HG03097 (cell line): ENCODE data around the gene PNPLA6.

ENCODE experiments used
- ATAC-seq: cut with Tn5 transposase; IDR thresholded peaks from one replicate; pipeline ENCODE4 v1.9.1; 2021; ENCODE audit not compliant: unreplicated experiment, low FRiP score

Gene PNPLA6

DNA sequence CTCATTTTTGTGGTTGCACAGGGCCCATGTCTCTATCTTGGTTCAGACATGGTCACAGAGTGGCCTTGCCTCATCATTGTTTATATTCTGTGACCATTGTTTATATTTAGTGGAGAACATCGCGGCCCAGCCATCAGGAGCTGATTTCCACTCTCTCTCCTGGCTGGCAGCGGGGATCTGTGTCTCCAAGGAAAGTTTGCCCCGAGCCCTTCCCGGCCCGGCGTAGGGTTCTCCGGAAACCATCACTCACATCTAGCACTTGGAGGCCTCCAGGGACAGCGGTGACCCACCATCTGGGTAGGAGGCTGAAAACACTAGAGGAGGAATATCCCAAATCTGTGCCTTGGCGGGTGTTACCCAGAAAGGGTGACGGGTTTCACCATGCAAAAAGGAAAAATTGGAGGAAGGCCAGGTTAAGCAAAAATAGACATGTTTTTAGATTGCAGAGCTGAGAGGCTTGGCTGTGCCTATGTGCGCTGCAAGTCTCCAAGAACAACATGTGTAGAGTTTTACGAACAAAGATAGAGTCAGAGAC is 20.3 kb upstream of the PNPLA6 start:
- no peak for ATAC-seq

DNA sequence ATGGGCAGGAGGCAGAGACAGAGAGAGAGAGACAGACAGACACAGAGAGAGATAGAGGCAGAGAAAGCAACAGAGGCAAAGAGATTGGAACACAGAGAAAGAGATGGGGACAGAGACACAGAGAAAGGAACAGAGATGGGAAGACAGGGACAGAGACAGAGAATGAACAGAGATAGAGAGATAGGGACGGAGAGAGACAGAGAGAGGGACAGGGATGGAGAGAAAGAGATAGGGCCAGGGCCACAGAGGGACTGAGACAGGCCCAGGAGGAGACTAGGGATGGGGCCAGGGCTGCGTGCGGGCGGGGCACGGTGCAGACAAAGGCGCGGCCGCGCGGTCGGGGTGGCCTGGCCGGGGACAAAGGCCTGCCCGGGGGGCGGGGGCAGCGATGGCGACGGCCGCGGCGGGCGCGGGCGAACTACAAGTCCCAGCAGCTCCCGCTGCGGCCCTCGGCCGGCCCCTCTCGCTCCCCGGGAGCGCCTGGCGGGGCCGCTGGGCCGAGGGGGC is 19.8 kb upstream of the PNPLA6 start, which contains the start of gene ZNF358:
Gene ZNF358 (plus strand): TSS at position 459 of the 507 bp plus-strand sequence. CDS start 3,140 bp downstream, outside the sequence.
- no peak for ATAC-seq

DNA sequence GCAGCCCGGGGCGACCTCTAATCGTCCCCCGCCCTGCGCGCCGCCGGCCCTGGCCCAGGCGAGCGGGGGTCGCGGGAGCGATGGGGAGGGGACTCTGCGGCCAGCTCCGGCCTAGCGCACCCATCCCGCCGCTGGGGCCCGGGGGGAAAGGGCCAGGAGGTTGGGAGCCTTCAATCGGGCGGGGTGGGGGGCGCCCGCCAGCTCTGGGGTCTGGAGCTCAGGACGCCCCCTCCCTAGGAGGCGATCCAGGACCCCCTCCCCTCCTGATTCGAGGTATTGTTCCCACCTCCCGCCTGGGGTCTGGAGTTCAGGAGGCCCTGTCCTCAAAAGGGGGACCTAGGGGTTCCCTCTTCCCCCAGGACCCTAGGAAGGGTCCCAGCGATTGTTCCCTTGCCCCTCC is 19.2 kb upstream of the PNPLA6 start:
- ATAC-seq = no peak

DNA sequence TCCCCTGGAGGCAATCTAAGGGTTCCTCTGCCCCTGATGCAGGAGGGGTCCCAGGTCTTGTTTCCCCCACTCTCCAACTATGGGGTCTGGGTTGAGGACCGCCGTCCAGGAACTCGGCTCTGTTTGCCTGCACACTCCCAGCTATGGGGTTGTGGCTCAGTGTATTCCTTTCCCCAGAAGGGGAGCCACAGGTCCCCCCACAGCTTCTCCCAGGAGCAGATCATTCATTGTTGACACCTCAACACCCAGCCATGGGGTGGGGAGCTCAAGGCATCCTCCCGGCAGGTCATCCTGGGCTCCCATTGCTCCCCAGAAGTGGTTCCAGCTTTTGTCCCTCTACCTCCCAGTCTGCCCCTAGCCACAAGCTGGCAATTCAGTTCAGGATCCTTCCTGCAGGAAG is 18.6 kb upstream of the PNPLA6 start:
- no peak for ATAC-seq

DNA sequence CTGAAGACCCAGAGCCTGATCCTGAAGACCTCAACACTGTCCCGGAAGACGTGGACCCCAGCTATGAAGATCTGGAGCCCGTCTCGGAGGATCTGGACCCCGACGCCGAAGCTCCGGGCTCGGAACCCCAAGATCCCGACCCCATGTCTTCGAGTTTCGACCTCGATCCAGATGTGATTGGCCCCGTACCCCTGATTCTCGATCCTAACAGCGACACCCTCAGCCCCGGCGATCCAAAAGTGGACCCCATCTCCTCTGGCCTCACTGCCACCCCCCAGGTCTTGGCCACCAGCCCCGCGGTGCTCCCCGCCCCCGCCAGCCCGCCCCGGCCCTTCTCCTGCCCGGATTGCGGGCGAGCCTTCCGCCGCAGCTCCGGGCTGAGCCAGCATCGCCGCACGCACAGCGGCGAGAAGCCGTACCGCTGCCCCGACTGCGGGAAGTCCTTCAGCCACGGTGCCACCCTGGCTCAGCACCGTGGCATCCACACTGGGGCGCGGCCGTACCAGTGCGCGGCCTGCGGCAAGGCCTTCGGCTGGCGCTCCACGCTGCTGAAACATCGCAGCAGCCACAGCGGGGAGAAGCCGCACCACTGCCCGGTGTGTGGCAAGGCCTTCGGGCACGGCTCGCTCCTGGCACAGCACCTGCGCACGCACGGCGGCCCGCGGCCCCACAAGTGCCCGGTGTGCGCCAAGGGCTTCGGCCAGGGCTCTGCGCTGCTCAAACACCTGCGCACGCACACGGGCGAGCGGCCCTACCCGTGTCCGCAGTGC is 16.0 kb upstream of the PNPLA6 start:
- ATAC-seq = no peak

DNA sequence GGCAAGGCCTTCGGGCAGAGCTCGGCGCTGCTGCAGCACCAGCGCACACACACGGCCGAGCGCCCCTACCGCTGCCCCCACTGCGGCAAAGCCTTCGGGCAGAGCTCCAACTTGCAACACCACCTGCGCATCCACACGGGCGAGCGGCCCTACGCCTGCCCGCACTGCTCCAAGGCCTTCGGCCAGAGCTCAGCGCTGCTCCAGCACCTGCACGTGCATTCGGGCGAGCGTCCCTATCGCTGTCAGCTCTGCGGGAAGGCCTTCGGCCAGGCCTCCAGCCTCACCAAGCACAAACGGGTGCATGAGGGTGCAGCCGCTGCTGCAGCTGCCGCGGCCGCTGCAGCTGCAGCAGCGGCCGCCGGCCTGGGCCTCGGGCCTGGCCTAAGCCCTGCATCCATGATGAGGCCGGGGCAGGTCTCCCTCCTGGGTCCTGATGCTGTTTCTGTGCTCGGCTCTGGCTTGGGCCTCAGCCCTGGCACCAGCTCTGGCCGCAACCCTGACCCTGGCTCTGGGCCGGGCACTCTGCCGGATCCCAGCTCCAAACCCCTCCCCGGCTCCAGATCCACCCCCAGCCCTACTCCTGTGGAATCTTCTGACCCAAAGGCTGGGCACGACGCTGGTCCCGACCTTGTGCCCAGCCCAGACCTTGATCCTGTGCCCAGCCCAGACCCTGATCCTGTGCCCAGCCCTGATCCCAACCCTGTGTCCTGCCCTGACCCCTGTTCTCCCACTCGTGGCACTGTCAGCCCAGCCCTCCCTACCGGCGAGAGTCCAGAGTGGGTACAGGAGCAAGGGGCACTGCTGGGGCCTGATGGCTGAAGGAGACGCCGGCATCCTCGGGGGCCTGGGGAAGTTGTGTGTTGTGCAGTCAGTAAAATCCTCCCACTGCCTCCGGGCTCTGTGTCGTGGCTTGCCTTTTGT is 15.1 kb upstream of the PNPLA6 start:
- no peak for ATAC-seq

DNA sequence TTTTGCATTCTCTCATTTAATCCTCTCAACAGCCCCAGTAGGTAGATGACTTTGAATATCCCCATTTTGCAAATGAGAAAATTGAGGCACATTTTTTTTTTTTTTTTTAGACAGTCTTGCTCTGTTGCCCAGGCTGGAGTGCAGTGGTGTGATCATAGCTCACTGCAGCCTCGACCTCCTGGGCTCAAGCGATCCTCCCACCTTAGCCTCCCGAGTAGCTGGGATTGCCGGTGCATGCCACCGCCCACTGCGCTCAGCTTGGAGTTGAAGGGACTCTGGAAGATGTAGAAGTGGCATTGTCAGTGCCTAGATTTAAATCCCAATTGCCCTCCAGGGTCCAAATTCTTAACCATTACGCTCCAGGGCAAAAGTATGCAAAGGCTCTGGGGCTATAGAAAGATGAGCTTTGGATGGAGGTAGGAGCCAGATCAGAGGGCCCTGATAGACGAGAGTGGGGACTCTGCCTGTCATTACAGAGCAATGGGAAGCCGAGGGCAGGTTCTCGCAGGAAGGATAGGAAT is 13.9 kb upstream of the PNPLA6 start:
- ATAC-seq = no peak

DNA sequence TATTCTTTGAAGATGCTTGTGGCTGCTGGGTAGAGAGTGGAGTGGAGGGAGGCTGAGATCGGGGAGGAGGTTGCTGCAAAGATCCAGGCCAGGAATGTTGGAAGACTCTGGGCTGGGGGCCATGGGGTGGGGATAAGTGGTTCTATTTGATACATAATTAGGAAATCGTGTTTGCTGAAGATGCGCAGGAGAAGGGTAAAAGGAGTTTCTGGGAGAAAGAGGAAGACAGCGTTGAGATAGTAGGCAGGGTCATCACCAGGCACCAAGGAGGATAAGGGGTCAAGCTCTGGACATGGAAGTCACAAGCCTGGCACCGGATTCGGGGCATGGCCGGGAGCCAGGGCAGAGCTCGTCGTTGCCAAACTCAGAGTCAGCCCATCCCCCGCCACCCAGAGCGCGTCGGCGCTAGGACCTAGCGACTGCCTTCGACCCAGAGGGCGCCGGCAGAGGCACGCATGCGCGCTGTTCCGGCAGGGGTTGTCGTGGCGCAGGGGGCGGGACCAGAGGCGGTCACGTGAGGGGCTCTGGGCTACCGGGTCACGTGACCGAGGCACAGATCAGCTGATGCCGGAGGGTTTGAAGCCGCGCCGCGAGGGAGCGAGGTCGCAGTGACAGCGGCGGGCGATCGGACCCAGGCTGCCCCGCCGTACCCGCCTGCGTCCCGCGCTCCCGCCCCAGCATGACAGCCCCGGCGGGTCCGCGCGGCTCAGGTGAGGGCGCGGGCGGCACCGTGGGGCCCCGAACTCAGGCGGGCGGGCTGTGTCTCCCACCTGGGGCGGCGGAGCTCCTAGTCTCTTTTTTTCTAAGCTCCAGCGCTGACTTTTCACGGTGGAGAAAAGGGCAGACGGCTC is 13.2 kb upstream of the PNPLA6 start, which contains the start of gene MCOLN1:
Gene MCOLN1 (plus strand): TSS at position 553 of the 851 bp plus-strand sequence. CDS start 127 bp downstream, at position 680.
- ATAC-seq = peak; percentile 78

DNA sequence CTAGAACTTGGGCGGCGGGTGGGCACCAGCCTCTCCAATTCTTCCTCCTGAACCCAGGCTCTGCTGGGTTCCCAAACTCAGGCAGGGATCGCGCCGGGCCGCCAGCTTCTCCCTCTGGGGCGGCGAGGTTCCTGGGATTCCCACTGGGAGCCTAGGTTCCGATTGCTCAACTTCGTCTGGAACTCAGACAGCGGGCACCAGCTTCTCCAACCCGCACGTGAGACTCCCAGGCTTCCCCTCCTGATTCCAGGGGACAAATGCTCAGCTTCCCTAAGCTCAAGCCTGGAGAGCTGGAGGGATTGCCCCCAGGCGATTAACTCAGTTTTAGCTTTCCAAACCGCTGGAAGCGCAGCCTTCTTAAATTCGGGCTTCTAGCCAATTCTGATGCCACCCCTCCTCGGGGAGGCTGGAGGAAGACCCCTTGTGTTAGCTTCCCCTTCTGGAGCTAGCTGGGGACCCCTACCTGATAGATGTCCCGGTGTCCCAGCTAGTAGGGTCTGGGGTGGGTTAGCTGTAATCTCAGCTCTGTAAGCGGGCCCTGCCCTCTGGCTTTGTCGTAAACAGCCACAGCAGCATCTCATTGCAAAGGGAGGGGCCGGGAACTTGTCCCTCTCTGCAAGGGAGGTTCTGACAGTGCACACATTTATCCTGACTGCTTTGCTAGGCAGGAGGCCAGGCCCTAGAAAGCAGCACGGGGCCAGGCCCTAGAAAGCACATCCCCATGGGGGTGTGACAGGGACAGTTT is 12.4 kb upstream of the PNPLA6 start:
- no peak for ATAC-seq

DNA sequence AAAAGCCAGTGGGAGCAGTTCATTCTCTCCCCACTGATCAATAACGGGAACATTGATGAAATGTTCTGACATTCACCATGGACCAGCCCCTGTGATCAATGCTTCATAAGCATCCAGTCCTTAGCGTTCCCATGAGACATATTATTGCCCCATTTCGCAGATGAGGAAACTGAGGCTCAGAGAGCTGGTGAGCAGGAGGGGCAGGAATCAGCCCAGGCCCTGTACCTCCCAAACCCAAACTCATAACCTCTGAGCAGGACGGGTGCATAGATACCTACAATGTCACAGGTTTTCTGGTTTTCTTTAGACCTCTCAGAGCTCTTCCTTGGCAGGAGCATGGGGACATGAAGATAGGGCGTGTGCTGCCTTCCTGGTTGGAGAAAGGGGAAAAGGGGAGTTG is 11.0 kb upstream of the PNPLA6 start:
- no peak for ATAC-seq

DNA sequence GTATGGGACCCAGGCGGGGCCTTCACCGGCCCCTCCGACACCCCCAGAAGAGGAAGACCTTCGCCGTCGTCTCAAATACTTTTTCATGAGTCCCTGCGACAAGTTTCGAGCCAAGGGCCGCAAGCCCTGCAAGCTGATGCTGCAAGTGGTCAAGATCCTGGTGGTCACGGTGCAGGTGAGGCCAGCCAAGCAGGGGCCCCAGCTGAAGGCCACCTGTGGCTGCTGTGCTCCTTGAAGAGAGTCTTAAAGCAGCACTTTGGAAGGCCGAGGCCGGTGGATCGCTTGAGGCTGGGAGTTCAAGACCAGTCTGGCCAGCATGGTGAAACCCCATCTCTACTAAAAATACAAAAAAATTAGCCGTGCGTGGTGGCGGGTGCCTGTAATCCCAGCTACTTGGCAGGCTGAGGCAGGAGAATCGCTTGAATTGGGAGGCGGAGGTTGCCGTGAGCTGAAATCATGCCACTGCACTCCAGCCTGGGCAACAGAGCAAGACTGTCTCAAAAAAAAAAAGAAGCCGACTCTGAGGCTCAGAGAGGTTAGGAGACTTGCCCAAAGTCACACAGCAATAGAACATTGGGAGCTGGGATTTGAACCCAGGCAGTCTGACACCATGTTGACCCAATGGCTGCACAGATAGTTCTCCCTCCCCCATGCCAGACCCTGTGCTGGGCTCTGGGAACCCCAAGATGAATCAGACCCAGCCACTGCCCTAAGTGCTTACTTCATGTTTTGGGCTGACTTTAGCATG is 10.4 kb upstream of the PNPLA6 start:
- no peak for ATAC-seq

DNA sequence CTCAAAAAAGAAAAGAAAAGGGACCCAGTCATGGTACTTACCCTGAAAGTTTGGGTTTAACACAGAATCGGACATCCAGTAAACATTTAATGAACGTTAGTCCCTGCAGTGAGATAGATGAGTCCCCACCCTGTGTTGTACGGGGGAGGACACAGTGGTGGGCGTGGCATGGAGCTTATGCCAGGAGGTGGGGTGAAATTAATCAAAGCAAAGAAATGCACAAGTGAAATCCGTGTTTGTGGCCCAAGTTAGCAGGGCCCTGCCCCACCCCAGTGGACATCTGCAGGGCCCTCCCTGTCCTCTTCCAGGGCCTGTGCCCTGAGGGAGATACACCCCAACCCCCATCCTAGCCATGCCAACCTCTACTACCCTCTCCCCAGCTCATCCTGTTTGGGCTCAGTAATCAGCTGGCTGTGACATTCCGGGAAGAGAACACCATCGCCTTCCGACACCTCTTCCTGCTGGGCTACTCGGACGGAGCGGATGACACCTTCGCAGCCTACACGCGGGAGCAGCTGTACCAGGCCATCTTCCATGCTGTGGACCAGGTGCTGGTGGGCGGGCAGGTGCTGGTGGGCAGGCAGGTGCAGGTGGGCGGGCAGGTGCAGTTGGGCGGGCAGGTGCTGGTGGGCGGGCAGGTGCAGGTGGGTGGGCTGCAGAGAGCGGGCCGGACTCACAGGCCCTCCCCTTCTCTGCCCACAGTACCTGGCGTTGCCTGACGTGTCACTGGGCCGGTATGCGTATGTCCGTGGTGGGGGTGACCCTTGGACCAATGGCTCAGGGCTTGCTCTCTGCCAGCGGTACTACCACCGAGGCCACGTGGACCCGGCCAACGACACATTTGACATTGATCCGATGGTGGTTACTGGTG is 9.2 kb upstream of the PNPLA6 start:
- no peak for ATAC-seq

DNA sequence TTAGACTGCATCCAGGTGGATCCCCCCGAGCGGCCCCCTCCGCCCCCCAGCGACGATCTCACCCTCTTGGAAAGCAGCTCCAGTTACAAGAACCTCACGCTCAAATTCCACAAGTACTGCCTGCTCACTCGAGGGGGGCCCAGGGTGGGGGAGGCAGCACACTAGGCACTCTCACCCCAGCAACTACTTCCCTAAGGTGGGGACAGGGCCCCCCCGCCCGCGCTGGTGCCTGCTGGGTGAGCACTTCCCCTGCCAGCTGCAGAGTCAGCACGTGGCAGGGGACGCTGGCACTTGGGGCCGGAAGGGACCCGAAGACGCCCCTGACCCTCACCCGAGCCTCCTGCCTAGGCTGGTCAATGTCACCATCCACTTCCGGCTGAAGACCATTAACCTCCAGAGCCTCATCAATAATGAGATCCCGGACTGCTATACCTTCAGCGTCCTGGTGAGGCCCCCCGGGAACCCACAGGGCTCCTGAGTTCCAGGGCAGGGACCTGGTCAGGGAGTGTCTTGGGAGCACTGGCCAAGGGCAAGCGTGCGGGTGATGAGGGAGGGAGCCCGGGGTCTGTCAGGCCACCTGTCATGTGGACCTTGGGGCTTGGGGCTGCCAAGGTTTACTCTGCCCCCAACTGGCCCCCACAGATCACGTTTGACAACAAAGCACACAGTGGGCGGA is 7.9 kb upstream of the PNPLA6 start:
- no peak for ATAC-seq

DNA sequence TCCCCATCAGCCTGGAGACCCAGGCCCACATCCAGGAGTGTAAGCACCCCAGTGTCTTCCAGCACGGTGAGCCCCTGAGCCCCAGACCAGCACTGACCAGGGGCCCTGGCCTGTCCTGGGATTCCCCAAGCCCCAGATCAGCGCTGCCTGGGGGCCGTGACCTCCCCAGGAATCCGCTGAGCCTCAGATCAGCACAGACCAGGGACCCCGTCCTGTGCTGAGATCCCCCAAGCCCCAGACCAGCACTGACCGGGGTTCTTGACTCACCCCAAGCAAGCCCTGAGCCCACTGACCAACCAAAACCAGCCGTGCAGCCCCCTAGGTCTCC is 7.4 kb upstream of the PNPLA6 start:
- ATAC-seq = no peak

DNA sequence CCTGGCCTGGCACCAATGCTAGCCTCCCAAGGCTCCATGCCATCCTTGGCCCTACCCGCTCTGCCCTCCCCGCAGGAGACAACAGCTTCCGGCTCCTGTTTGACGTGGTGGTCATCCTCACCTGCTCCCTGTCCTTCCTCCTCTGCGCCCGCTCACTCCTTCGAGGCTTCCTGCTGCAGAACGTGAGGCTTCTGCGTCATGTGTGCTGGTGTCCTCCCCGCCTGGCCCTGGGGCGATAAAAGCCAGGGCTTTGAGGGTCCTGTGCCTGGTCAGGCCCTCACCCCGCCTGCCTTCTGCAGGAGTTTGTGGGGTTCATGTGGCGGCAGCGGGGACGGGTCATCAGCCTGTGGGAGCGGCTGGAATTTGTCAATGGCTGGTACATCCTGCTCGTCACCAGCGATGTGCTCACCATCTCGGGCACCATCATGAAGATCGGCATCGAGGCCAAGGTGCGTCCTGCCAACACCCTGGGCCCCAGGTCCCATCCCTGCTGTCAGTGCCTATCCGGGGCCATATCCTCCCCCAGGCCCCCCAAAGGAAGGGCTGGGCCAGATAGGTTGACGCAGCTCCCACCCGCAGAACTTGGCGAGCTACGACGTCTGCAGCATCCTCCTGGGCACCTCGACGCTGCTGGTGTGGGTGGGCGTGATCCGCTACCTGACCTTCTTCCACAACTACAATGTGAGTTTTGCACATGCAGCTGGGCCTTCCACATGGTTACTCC is 6.8 kb upstream of the PNPLA6 start:
- no peak for ATAC-seq

DNA sequence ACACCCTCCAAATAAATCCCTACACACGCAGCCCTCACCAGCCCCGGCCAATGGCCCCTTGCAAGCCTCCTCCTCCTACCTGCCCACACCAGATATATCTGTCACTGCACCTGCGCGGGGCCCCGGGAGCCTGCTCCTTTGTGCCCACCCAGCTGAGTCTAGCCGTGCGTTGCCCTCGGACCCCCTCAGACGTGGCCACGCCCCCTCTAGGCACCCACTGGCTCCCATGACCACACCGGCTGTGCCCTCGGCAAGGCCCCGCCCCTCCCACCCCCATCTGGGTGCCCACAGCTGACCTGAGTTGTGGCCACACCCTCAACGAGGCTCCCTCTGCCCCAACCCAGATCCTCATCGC is 6.3 kb upstream of the PNPLA6 start:
- no peak for ATAC-seq
